CD14-positive monocyte (primary cell): Measurements from ENCODE around the gene HOXD4. TPM values are rescaled to one million over a fixed set of nuclear protein-coding genes. Genes with fewer than 3 reads are reported as not detected.

Experiments
- DNase-seq, 3 donors: peaks; one replicate each; pipeline ENCODE4 v3.0.0-alpha.2; 2011 to 2022
- H2AFZ ChIP-seq: 2 replicates; pipeline ENCODE4 v1.6.0; 2012; ENCODE audit warnings: mild to moderate bottlenecking, low read depth, low read length, inconsistent platforms; ENCODE audit not compliant: insufficient read depth, poor library complexity, severe bottlenecking
- H3K27ac ChIP-seq, 2 donors: 1 replicate in 1 of 2; 2 replicates in 1 of 2; pipeline ENCODE4 v1.5.1; 2012 to 2013; ENCODE audit warnings: low read length in 2 of 2, control low read depth in 1 of 2, inconsistent platforms in 1 of 2, low read depth in 1 of 2, mild to moderate bottlenecking in 1 of 2
- H3K27me3 ChIP-seq, 2 donors: one replicate each; pipeline versions ENCODE4 v1.6.0 to v1.6.1; 2011 to 2013; ENCODE audit warnings: low read length in 2 of 2; ENCODE audit not compliant: control insufficient read depth in 2 of 2, insufficient read depth in 2 of 2
- H3K36me3 ChIP-seq, 2 donors: replicated peaks in 1 of 2; 1 replicate in 1 of 2; 2 replicates in 1 of 2; pipeline versions ENCODE4 v1.5.1 to v1.6.1; 2012 to 2013; ENCODE audit warnings: low read length in 2 of 2, control low read depth in 1 of 2, inconsistent platforms in 1 of 2, mild to moderate bottlenecking in 1 of 2; ENCODE audit not compliant: insufficient read depth in 2 of 2, control insufficient read depth in 1 of 2
- H3K4me1 ChIP-seq, 2 donors: 1 replicate in 1 of 2; 2 replicates in 1 of 2; pipeline versions ENCODE4 v1.5.1 to v1.6.1; 2012 to 2013; ENCODE audit warnings: low read length in 2 of 2, control low read depth in 1 of 2, inconsistent platforms in 1 of 2, mild to moderate bottlenecking in 1 of 2, moderate library complexity in 1 of 2; ENCODE audit not compliant: insufficient read depth in 2 of 2, control insufficient read depth in 1 of 2
- H3K4me2 ChIP-seq: replicated peaks from 2 replicates; pipeline ENCODE3; 2012; ENCODE audit warnings: low read length, moderate library complexity, mild to moderate bottlenecking; ENCODE audit not compliant: poor library complexity, severe bottlenecking; ENCODE audit errors: extremely low read depth
- H3K4me3 ChIP-seq, 3 experiments: fragments of 200-600 bp in 1 of 3; sonication (generic) in 1 of 3; replicated peaks in 1 of 3; 1 replicate in 2 of 3; 2 replicates in 1 of 3; pipeline ENCODE4 v1.5.1; 2011 to 2013; ENCODE audit warnings: low read length in 3 of 3, mild to moderate bottlenecking in 3 of 3, control low read depth in 2 of 3, low read depth in 2 of 3, inconsistent platforms in 1 of 3, moderate library complexity in 1 of 3
- H3K79me2 ChIP-seq: 2 replicates; pipeline ENCODE4 v1.6.0; 2012; ENCODE audit warnings: mild to moderate bottlenecking, control low read depth, inconsistent platforms, low read length, moderate library complexity; ENCODE audit not compliant: insufficient read depth
- H3K9ac ChIP-seq: 2 replicates; pipeline ENCODE4 v1.6.0; 2017; ENCODE audit warnings: low read length, mild to moderate bottlenecking; ENCODE audit not compliant: insufficient read depth, poor library complexity, severe bottlenecking
- H3K9me3 ChIP-seq, 2 donors: replicated peaks in 1 of 2; 1 replicate in 1 of 2; 2 replicates in 1 of 2; pipeline versions ENCODE4 v1.5.1 to v1.6.1; 2012 to 2013; ENCODE audit warnings: low read length in 2 of 2, control low read depth in 1 of 2; ENCODE audit not compliant: control insufficient read depth in 1 of 2, insufficient read depth in 1 of 2
- H4K20me1 ChIP-seq: 2 replicates; pipeline ENCODE4 v1.6.0; 2012; ENCODE audit warnings: mild to moderate bottlenecking, low read length, control low read depth, moderate library complexity; ENCODE audit not compliant: insufficient read depth
- H3K27ac Mint-ChIP-seq, 7 donors: one replicate each; pipeline ENCODE4 v1.8.0; 2020; ENCODE audit warnings: mild to moderate bottlenecking in 7 of 7, mixed read lengths in 7 of 7, moderate library complexity in 6 of 7, inconsistent platforms in 2 of 7
- H3K27me3 Mint-ChIP-seq, 3 donors: one replicate each; pipeline ENCODE4 v1.8.0; 2021 to 2022; ENCODE audit warnings: low read depth in 3 of 3, mild to moderate bottlenecking in 3 of 3, mixed read lengths in 3 of 3, moderate library complexity in 3 of 3, inconsistent platforms in 1 of 3
- H3K36me3 Mint-ChIP-seq, 2 donors: one replicate each; pipeline ENCODE4 v1.8.0; 2020; ENCODE audit warnings: mixed read lengths in 2 of 2, inconsistent platforms in 1 of 2, mild to moderate bottlenecking in 1 of 2
- H3K4me1 Mint-ChIP-seq: one replicate; pipeline ENCODE4 v1.8.0; 2020; ENCODE audit warnings: mild to moderate bottlenecking, mixed read lengths
- H3K4me3 Mint-ChIP-seq, 2 donors: one replicate each; pipeline ENCODE4 v1.8.0; 2020; ENCODE audit warnings: mild to moderate bottlenecking in 2 of 2, mixed read lengths in 2 of 2, moderate library complexity in 1 of 2
- H3K9me3 Mint-ChIP-seq, 7 donors: one replicate each; pipeline ENCODE4 v1.8.0; 2020 to 2022; ENCODE audit warnings: mixed read lengths in 7 of 7, mild to moderate bottlenecking in 6 of 7, moderate library complexity in 6 of 7, inconsistent platforms in 2 of 7
- CTCF ChIP-seq: fragments of 200-600 bp; IDR thresholded peaks from one replicate; pipeline ENCODE4 v1.8.0; 2022; ENCODE audit warnings: antibody characterized with exemption, mild to moderate bottlenecking
- WGBS: methylation state at CpG from one replicate; pipeline ENCODE4 v1.1.5; 2013; ENCODE audit warnings: missing lambda C conversion rate; ENCODE audit not compliant: insufficient coverage; 5-methylcytosine and 5-hydroxymethylcytosine counted together
- intact Hi-C, 2 donors: fragments of 100-400 bp; cut with micrococcal nuclease; formaldehyde crosslinking; loops; one replicate each; pipeline versions ENCODE4 v1.15.0 to v1.15.1; 2023
- polyA plus RNA-seq, 3 donors: library from polyadenylated mRNA; depleted of rRNA in 1 of 3; unstranded in 2 of 3; stranded (reverse) in 1 of 3; fragments of 300-500 nt in 2 of 3; fragments of >200 nt in 1 of 3; fragmentation: Illumina TruSeq in 2 of 3; gene quantifications; 1 replicate in 2 of 3; 2 replicates in 1 of 3; pipeline ENCODE4 v1.2.3, GENCODE V29; 2012 to 2021

Gene HOXD4
- polyA plus RNA-seq, 3 donors: not detected

DNA sequence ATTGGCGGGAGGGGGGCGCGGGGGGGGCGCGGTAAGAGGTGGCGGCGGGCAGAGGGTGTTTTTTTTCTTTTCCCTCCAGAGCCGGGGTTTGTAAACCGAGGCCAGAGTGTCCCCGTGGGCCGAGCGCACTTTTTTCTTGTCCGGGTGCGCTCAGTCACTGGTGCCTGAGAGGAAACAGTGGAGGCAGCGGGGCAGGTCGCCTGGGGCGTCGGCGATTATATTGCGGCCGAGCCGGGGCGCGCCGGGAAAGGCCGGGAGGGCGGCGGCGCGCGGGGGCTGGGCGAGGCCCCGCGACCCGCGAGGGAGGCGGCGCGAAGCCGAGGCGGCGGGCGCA lies 21.6 kb upstream of the HOXD4 start:
- Mint-ChIP-seq H3K27ac (no peak overlapping the region), H3K27me3 (peaks cover 93 to 98% (median 93%) of the 10 kb centered on the region in 3 donors), H3K4me3 (peak overlapping the region; percentile 55 to 61), H3K9me3 (peaks cover 0 to 29% (median 16%) of the 10 kb centered on the region in 7 donors), H3K4me1 (peaks cover 30% of the 10 kb centered on the region), H3K36me3 (peaks cover 0 to 19% of the 10 kb centered on the region in 2 donors)
- Histone ChIP-seq H3K4me1 (peaks cover 10 to 28% of the 10 kb centered on the region in 2 donors), H3K9ac (no peak overlapping the region), H3K36me3 (no peaks in the 10 kb centered on the region), H3K27me3 (peaks cover 92 to 94% of the 10 kb centered on the region in 2 donors), H3K4me2 (peak overlapping the region; percentile 68), H3K27ac (no peak overlapping the region), H3K4me3 (peak overlapping the region in 1 of 3 experiments; percentile 50), H3K9me3 (peaks cover 0 to 53% of the 10 kb centered on the region in 2 donors), H3K79me2 (no peaks in the 10 kb centered on the region), H2AFZ (peak overlapping the region; percentile 40), H4K20me1 (no peaks in the 10 kb centered on the region)
- TF ChIP-seq CTCF: no peak
- WGBS: under 1% methylated on average over 38 of the region's 43 CpGs
- DNase-seq: no peak
- intact Hi-C loops: loop anchor here (5.0 kb wide), 3 partner anchors 523 to 1792 kb away; no protein-coding TSS in a partner anchor

DNA sequence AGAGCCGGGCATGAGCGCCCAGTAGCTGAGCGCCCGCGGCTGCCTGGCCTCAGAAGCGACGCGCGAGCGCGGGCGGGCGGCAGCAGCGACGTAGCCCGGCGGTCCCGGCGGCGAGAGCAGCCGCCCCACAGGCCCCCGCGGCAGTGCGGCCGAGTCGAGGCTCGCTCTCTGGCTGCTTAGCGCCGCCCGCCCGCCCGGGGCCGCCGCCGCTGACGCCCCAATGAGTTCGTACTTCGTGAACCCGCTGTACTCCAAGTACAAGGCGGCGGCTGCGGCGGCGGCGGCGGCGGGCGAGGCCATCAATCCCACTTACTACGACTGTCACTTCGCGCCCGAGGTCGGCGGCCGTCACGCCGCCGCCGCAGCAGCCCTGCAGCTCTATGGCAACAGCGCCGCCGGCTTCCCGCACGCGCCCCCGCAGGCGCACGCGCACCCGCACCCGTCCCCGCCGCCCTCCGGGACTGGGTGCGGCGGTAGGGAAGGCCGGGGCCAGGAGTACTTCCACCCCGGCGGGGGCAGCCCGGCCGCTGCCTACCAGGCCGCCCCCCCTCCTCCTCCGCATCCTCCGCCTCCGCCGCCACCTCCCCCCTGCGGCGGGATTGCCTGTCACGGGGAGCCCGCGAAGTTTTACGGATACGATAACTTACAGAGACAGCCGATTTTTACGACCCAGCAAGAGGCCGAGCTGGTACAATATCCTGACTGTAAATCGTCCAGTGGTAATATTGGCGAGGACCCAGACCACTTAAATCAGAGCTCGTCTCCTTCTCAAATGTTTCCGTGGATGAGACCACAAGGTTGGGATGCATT lies 21.0 kb upstream of the HOXD4 start:
- Mint-ChIP-seq H3K27me3 (peaks cover 93 to 98% (median 93%) of the 10 kb centered on the region in 3 donors), H3K4me3 (peak overlapping the region; percentile 63 to 84), H3K4me1 (peaks cover 30% of the 10 kb centered on the region), H3K9me3 (peaks cover 0 to 34% (median 19%) of the 10 kb centered on the region in 7 donors), H3K27ac (no peak overlapping the region), H3K36me3 (peaks cover 0 to 17% of the 10 kb centered on the region in 2 donors)
- no peaks in the 10 kb centered on the region for H4K20me1 ChIP-seq
- intact Hi-C loops: loop anchor here in 1 of 2 donors (5.0 kb wide), 1 partner anchor 1793 kb away; no protein-coding TSS in a partner anchor
- peak overlapping the region; percentile 68 for H3K4me2 ChIP-seq
- peak overlapping the region in 1 of 3 experiments; percentile 56 for H3K4me3 ChIP-seq
- no peak overlapping the region for H3K9ac ChIP-seq
- no peak for TF ChIP-seq CTCF
- DNase-seq: peak in 1 of 3 donors; percentile 17
- H3K27ac ChIP-seq: no peak overlapping the region
- H3K4me1 ChIP-seq: peaks cover 10 to 28% of the 10 kb centered on the region in 2 donors
- H3K27me3 ChIP-seq: peaks cover 92 to 94% of the 10 kb centered on the region in 2 donors
- peaks cover 0 to 52% of the 10 kb centered on the region in 2 donors for H3K9me3 ChIP-seq
- no peaks in the 10 kb centered on the region for H3K36me3 ChIP-seq
- H2AFZ ChIP-seq: peak overlapping the region; percentile 18
- no peaks in the 10 kb centered on the region for H3K79me2 ChIP-seq
- 2% methylated on average over 87 of the region's 100 CpGs for WGBS
